DND-41 (cell line): ENCODE data around the gene FBXO3.

ENCODE experiments used
- ATAC-seq: fragments of 200-7000 bp; cut with Tn5 transposase; 3 replicates; pipeline ENCODE4 v1.9.1; 2021; ENCODE audit warnings: low read depth; ENCODE audit not compliant: insufficient read depth
- DNase-seq: peaks from one replicate; pipeline ENCODE4 v3.0.0-alpha.2; 2020
- H2AFZ ChIP-seq: 2 replicates; pipeline ENCODE4 v1.6.0; 2012; ENCODE audit warnings: low read depth, low read length
- H3K27ac ChIP-seq: 2 replicates; pipeline ENCODE4 v1.5.1; 2012; ENCODE audit warnings: low read length, inconsistent platforms
- H3K27me3 ChIP-seq: fragments of 200-600 bp; sonication (generic); 2 replicates; pipeline ENCODE4 v1.6.0; 2012; ENCODE audit warnings: low read length, mild to moderate bottlenecking, inconsistent platforms; ENCODE audit not compliant: insufficient read depth, poor library complexity
- H3K36me3 ChIP-seq: 2 replicates; pipeline ENCODE4 v1.5.1; 2012; ENCODE audit warnings: low read length, inconsistent platforms; ENCODE audit not compliant: insufficient read depth
- H3K4me1 ChIP-seq: 2 replicates; pipeline ENCODE4 v1.5.1; 2012; ENCODE audit warnings: mild to moderate bottlenecking, low read length; ENCODE audit not compliant: insufficient read depth
- H3K4me2 ChIP-seq: 2 replicates; pipeline ENCODE4 v1.6.0; 2012; ENCODE audit warnings: mild to moderate bottlenecking, moderate library complexity, low read length, inconsistent platforms; ENCODE audit not compliant: insufficient read depth
- H3K4me3 ChIP-seq, 2 experiments: fragments of 200-600 bp in 1 of 2; shearing (Covaris generic) in 1 of 2; 2 replicates each; pipeline ENCODE4 v1.5.1; 2012 to 2016; ENCODE audit warnings: inconsistent platforms in 2 of 2, low read length in 2 of 2, mild to moderate bottlenecking in 2 of 2, low read depth in 1 of 2, moderate library complexity in 1 of 2
- H3K79me2 ChIP-seq: 2 replicates; pipeline ENCODE4 v1.6.0; 2012; ENCODE audit warnings: low read length, inconsistent platforms; ENCODE audit not compliant: insufficient read depth
- H3K9ac ChIP-seq: 2 replicates; pipeline ENCODE4 v1.6.0; 2012; ENCODE audit warnings: low read depth, mild to moderate bottlenecking, inconsistent platforms, low read length, moderate library complexity
- H3K9me3 ChIP-seq: 2 replicates; pipeline ENCODE4 v1.5.1; 2012; ENCODE audit warnings: low read length, moderate library complexity, mild to moderate bottlenecking, inconsistent platforms; ENCODE audit not compliant: insufficient read depth, severe bottlenecking
- H4K20me1 ChIP-seq: 2 replicates; pipeline ENCODE4 v1.6.0; 2012; ENCODE audit warnings: low read length; ENCODE audit not compliant: insufficient read depth
- EZH2 ChIP-seq: IDR thresholded peaks from 3 replicates; pipeline ENCODE4 v1.6.1; 2012; ENCODE audit warnings: borderline replicate concordance, low read depth, mild to moderate bottlenecking, moderate library complexity, low read length, inconsistent platforms; ENCODE audit not compliant: severe bottlenecking
- TF ChIP-seq, protein P1 (sequence below): IDR thresholded peaks from 2 replicates; pipeline ENCODE4 v1.5.1; 2012; ENCODE audit warnings: borderline replicate concordance, low read length, moderate library complexity, mild to moderate bottlenecking; ENCODE audit not compliant: poor library complexity, severe bottlenecking; ENCODE audit errors: extremely low read depth

Gene FBXO3

DNA sequence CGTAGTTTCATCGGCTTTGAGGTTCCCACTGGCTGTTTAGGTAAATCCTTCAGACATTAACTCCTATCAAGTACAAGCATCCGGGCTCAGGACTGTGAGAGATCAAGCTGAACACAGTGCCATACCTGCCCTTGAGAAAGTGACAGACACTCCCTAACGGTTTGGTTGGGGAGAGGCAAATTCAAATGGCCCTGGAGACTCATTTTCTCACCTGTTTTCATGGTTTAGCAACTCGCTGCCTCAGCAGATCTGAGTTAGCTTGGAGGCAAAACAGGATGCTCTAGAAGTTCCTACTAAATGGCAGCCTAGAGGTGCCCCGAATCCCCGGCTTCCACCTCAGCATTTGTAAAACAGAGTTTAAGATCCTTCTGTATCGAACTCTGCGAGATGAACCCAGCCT, 3.6 kb upstream of the FBXO3 start:
- ATAC-seq, result no peak
- H3K79me2 ChIP-seq, result peaks cover 12% of the 10 kb centered on the region
- no peaks in the 10 kb centered on the region for H3K9me3 ChIP-seq
- H3K4me1 ChIP-seq, result peaks cover 17% of the 10 kb centered on the region
- no peak for TF ChIP-seq EZH2
- TF ChIP-seq, protein P1, sequence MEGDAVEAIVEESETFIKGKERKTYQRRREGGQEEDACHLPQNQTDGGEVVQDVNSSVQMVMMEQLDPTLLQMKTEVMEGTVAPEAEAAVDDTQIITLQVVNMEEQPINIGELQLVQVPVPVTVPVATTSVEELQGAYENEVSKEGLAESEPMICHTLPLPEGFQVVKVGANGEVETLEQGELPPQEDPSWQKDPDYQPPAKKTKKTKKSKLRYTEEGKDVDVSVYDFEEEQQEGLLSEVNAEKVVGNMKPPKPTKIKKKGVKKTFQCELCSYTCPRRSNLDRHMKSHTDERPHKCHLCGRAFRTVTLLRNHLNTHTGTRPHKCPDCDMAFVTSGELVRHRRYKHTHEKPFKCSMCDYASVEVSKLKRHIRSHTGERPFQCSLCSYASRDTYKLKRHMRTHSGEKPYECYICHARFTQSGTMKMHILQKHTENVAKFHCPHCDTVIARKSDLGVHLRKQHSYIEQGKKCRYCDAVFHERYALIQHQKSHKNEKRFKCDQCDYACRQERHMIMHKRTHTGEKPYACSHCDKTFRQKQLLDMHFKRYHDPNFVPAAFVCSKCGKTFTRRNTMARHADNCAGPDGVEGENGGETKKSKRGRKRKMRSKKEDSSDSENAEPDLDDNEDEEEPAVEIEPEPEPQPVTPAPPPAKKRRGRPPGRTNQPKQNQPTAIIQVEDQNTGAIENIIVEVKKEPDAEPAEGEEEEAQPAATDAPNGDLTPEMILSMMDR, result no peak
- peaks cover 47% of the 10 kb centered on the region for H3K27me3 ChIP-seq
- no peaks in the 10 kb centered on the region for H3K36me3 ChIP-seq
- H3K27ac ChIP-seq, result no peak overlapping the region
- no peak overlapping the region for H3K4me2 ChIP-seq
- no peak overlapping the region for H3K4me3 ChIP-seq
- peaks cover under 1% of the 10 kb centered on the region for H4K20me1 ChIP-seq
- DNase-seq, result no peak
- H3K9ac ChIP-seq, result no peak overlapping the region
- no peak overlapping the region for H2AFZ ChIP-seq

DNA sequence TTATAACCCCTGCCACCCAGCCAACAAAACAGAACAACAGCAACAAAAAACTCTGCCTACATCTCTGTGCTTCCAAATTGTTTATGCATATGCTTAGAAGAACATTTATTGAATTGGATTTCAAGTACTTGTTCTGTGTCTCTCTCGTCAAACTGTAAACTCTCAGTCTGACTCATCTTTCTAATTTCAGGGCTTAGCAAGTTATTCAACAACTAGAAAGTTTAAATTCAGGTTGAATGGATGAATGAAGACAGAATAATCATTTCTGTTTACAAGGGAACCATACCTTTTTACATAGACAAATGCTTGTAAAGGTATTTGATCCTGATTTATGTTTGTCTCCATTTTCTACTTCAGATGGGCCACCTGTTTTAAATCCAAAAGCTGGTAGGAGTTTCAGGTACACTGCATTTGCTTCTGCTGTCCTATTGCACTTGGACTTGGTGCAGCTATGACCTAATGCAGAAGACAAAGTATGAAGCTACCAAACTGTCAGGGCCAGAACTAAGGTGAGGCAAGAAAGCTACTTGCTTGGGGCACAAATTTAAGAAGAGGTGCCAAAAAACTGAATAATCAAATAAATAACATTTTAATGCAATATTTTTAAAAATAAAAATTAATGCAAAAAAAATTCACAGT, 1.6 kb upstream of the FBXO3 start:
- no peak for ATAC-seq
- H3K4me2 ChIP-seq, result no peak overlapping the region

GRCh38 chr11:33775467-33775807, 1.1 kb upstream of the FBXO3 start:
- H3K4me1 ChIP-seq, result peaks cover 27% of the 10 kb centered on the region
- ATAC-seq, result no peak

More for the DNA sequence above, 1.6 kb upstream of the FBXO3 start:
- H3K4me1 ChIP-seq, result peaks cover 27% of the 10 kb centered on the region
- peaks cover 40% of the 10 kb centered on the region for H3K27me3 ChIP-seq
- no peak overlapping the region for H3K27ac ChIP-seq
- DNase-seq, result no peak
- no peak overlapping the region for H2AFZ ChIP-seq
- TF ChIP-seq, protein P1, result no peak
- TF ChIP-seq EZH2, result no peak
- no peak overlapping the region for H3K4me3 ChIP-seq
- peaks cover 15% of the 10 kb centered on the region for H4K20me1 ChIP-seq
- no peaks in the 10 kb centered on the region for H3K9me3 ChIP-seq
- peaks cover 26% of the 10 kb centered on the region for H3K79me2 ChIP-seq
- H3K9ac ChIP-seq, result no peak overlapping the region
- no peaks in the 10 kb centered on the region for H3K36me3 ChIP-seq

More at GRCh38 chr11:33775467-33775807, 1.1 kb upstream of the FBXO3 start:
- Histone ChIP-seq H3K9ac (no peak overlapping the region), H3K79me2 (peaks cover 28% of the 10 kb centered on the region), H2AFZ (no peak overlapping the region), H3K36me3 (peaks cover 2% of the 10 kb centered on the region; the same call in 1 of the 2 replicates), H3K4me3 (no peak overlapping the region), H3K9me3 (no peaks in the 10 kb centered on the region), H3K4me2 (peak overlapping the region; percentile 88; the same call in 1 of the 2 replicates), H3K27ac (no peak overlapping the region), H4K20me1 (peaks cover 17% of the 10 kb centered on the region), H3K27me3 (peaks cover 37% of the 10 kb centered on the region)
- DNase-seq, result no peak
- TF ChIP-seq, protein P1, result no peak
- TF ChIP-seq EZH2, result no peak
